RPMI8226 (cell line): Measurements from ENCODE around the gene NRG3.
A peak's percentile ranks its signal among the peaks of the same experiment; 100 is the strongest.

Experiments
- DNase-seq: peaks from one replicate; pipeline ENCODE4 v3.0.0-alpha.2; 2015

NRG3 gene

DNA sequence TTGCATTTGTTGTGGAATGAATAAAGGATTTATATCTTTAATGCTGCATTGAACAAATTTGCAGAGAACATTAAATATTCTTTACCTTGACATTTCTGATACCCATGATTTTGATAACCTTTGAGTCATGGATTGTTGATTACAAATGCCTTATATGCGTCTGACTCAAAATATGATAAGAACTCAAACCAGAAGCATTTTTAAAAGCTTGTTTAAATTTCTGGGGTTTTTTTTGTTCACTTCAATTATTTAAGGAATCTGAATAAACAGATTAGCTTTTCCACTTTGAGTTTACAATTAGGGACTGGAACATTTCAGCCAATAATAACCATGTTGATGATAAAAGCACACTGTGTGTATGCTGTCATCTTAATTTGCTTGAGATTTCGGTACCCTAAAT is 253.5 kb downstream of the NRG3 start:
- no peak for DNase-seq

- no peak for DNase-seq
These were observed 261.1 kb downstream of the NRG3 start for GRCh38 chr10:82136103-82136502.

- no peak for DNase-seq
These were observed 269.2 kb downstream of the NRG3 start for GRCh38 chr10:82144153-82144552.

- no peak for DNase-seq
These were observed 273.8 kb downstream of the NRG3 start for GRCh38 chr10:82148764-82149163.

- DNase-seq, result no peak
These were observed 274.7 kb downstream of the NRG3 start for GRCh38 chr10:82149674-82150073.

DNA sequence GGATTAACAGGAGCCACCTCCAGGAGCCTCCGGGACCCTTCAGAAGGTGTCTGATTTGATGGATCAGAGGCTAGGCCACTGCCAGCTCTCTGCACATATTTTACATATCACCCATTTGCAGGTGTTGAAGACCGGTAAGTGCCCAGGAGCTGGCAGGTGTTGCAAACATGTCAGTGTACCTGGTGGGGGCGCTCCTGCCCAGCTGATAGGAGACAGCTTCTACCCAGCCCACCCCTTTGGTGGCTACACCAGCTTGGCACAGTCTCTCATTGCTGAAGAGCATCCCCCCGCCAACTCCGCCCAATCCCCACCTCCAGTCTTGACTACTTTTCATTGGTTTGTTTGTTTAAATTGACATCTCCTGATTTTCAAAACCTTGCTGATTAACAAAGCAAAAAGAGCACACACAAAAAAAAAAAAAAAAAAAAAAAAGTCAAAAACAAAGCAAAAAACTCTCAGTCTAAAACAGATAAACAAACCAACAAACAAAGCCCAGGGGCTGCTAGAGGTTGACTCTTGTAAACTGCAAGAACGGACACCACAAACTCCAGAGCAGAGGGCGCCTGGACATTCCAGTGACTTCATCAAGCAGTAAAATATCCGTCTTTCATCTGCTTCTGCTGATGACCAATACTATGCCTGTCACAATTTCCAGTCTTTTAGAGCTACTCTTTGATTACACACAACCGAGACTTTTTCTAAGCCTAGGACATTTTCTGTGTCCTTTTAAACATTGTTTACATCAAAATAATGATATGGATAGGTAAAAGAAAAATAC is 275.3 kb downstream of the NRG3 start:
- DNase-seq, result peak; percentile 10

DNA sequence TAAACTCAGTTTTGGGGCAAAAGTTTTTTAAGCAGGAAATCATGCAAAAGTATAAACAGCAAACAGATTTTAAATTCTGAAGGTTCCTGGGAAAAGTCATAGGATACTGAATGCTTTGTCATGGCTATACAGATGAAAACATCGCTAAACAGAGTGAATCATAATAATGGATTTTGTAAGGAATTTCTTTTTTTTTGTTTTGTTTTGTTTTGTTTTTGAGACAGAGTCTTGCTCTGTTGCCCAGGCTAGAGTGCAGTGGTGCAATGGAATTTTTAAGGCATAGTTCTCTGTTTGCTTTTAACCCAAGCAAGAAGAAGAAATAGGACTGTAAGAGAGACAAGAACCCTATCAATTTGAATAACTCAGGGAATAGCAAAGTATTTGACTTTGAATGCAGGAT is 285.3 kb downstream of the NRG3 start:
- DNase-seq, result no peak

DNA sequence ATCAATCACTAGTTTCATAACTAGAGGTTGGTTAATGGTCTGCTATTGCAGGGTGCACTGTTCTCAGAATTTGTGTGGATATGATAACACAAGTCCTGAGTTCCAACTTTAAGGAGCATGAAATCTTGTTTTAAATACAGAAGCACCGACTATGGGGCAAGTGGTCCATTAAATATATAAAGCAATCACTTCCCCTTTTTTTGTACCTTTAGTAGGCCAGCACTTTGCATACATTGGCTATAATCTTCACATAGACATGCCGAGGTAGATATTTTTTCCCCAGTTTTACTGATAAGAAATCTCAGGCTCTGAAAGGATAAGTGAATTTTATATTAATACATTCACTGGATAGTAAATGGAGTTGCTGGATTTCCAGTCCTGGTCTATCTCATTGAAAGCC is 286.3 kb downstream of the NRG3 start:
- no peak for DNase-seq

- no peak for DNase-seq
These were observed 287.7 kb downstream of the NRG3 start for GRCh38 chr10:82162549-82163195.

- no peak for DNase-seq
These were observed 296.9 kb downstream of the NRG3 start for GRCh38 chr10:82171899-82172298.

DNA sequence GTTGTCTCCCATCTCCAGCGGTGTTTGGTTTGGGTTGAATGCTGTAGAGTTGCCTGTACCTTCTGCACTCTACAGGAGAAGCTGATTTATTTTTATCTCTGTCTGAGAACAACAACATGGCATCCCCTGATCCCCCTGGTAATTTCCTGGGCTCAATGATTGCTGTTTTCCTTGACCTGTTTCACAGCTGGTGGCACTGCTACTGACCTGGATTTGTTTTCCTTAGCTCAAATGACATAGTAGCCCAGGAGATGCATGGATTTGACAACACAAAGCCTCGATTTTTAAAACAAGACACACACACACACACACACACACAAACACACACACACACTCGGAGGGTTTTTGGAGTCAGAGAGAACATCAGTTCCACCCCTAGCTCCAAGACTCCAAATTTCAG is 301.6 kb downstream of the NRG3 start:
- no peak for DNase-seq

DNA sequence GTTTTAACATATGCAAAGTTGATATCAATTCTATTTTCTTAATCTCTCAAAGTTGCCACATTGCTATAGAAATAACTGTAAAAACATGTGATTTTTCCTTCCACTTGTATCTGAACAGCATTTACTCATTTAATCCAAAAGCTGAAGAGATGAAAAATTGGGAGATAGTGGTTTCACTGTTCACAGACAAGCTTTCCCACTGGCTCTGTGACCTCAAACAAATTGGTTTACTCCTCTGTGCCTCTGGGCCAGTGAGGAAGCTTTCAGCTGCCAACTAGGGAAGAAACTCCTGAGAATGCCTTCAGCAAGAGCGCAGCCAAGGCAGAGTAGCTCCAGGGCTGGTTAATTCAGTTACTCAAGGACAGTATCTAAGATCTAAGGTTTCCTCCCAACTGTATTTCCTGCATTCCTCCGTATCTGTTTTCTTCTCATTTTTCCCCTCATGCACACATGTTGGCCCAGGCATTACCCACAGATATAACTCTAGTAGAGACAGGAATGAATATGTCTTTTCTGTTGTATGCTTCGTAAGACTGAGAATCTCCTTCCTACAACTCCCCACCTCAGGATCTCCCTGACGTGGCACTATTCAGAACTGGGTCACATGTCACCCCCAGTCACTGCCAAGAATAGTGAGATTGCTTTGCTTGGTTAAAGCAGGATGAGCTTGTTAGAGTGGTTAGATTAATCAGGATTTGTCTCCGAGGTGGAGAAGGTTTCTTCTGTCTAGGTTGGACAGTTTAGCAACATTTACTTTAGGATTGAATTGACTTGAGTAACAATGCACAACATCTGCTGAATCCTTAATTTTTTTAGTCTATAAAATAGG is 315.7 kb downstream of the NRG3 start:
- DNase-seq, result no peak

GRCh38 chr10:82191653-82192052 is 316.7 kb downstream of the NRG3 start:
- DNase-seq, result no peak

DNA sequence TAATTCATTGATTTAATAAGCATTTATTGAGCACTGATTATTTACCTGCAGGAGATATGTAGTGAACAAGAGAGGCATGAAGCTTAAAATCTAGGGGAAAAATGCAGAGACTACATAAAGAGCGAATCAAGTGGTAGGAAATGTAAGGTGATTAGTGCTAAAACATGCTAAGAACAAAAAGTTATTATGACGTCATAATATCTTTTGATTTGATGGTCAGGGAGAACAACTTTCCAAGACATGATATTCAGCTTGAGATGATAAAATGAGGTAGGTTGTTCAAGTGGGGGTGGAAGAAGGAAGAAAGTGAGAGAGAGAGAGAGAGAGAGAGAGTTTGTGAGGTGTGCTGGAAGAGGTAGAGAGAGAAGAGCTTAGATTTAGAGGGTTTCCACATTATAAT is 317.7 kb downstream of the NRG3 start:
- no peak for DNase-seq

- DNase-seq, result no peak
These were observed 319.4 kb downstream of the NRG3 start for GRCh38 chr10:82194419-82194818.

GRCh38 chr10:82206831-82207230 is 331.8 kb downstream of the NRG3 start:
- no peak for DNase-seq

DNA sequence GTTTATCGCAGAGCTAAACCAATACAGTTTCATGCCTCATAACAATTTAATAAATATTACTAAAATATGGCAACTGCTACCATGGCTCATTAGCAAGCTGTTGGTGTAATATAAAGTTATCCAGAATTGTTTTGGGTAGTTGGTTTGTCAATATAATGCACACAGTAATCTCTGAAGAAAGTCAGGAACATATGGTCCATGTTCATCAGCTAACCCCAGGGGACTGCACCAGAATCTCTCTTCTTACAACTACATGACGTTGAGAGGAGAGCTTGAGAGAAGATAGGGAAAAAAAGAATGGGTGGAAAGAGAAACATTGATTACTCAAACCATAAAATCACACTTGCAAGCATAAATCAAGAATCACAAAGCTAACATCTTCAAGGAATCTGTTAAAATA is 333.7 kb downstream of the NRG3 start:
- DNase-seq, result no peak

DNA sequence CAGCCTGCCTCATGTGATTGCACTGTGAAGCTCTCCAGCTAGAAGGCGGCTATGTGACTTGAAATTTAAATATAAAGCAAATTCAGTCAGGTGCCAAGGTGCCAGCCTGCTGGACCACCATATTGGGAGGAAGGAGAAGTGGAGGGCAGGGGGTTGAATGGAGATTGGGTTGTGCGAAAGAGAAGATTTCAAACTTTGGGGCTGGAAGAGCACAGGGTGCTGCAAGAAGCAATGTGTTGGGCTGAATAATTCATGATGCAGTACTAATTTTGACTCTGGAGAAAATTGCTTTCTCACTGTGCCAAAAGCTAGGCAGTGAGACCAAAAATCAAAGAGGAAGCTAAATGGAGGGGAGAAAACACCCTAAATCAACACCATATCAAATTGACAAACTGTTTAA is 335.3 kb downstream of the NRG3 start:
- DNase-seq, result no peak

- no peak for DNase-seq
These were observed 336.4 kb downstream of the NRG3 start for GRCh38 chr10:82211346-82211745.

DNA sequence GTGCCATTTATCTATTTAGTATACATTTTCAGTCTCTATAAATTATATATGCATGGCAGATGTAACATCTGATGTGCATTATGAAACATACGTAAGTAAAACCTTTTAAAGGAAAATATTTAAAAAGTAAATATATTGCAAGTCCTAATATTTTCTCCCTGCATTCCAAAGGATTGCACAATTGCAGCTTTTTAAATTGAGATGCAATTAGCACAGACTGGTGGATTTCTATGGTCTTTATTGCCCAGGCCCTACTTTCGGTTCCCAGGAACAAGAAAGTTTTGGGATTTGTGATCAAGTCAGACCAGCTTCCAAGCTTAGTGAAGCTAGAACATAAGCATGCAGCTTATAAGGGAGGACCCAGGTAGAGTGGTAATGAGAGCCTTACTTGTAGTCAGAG is 337.8 kb downstream of the NRG3 start:
- no peak for DNase-seq

DNA sequence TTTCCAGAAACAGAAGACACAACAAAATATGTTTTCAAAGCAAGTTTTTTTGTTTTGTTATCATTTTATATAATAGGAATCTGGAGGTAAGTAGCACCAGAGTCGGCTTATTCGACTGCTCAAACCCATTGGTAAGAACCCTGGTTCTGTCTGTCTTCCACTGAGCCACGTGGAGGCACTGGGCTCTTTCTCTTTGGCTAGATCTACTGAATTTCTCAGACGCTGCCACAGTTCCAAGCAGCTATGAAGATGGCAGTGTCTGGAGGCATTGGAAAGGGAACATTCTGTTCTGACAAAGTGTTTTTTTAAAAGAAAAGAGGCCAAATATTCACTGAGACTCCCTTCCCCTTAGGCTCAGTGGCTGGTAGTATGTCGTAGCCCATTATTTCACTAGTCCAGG is 338.8 kb downstream of the NRG3 start:
- DNase-seq, result no peak

GRCh38 chr10:82221056-82221455 is 346.1 kb downstream of the NRG3 start:
- DNase-seq, result no peak

- DNase-seq, result no peak
These were observed 346.7 kb downstream of the NRG3 start for GRCh38 chr10:82221601-82222149.

DNA sequence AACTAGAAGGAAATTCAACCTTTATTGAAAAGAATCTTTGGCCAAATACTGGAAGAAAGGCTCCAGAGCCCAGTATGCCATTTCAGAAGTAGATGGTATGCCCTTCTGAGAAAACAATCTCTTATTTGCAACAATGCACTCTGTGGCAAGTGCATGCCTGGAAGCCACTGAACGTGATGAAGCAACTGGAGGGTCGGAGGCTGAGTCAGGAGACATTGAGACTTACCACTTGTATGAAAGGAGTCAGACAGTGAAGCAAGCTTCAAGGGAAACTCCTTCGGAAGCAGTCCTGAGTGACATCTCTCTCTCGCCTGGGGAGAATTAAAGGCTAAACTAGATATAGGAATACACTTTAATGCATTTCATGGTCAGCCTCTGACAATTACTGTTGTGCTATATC is 353.7 kb downstream of the NRG3 start:
- DNase-seq, result no peak
